ENCODE results near the gene TST.

GRCh38 chr22:37009490-37009889 lies 9.8 kb downstream of the TST start:
- no peak for TF ChIP-seq RARB (CRISPR knock-in tag; IDR thresholded peaks at IDR 0.05)
- no peak for TF ChIP-seq JUN (IDR thresholded peaks at IDR 0.05)
- no peak for TF ChIP-seq CTCF (IDR thresholded peaks at IDR 0.05)
- no peak for TF ChIP-seq MAX (IDR thresholded peaks at IDR 0.05)
- TF ChIP-seq ELK1 (IDR thresholded peaks at IDR 0.05; ENCODE audit: low read depth, low read length): no peak
- TF ChIP-seq BHLHE40 (IDR thresholded peaks at IDR 0.05; ENCODE audit: low read depth, low read length): no peak
- TF ChIP-seq RCOR1 (IDR thresholded peaks at IDR 0.05; ENCODE audit: low read depth, low read length): no peak
- no peak for TF ChIP-seq POLR2A (IDR thresholded peaks at IDR 0.05; ENCODE audit: low read length)
- no peak for TF ChIP-seq USF2 (IDR thresholded peaks at IDR 0.05)
- TF ChIP-seq CEBPB (IDR thresholded peaks at IDR 0.05): no peak
